HUDEP-2 (cell line): ENCODE results near the gene KCNQ1.

ENCODE experiments used
- DNase-seq, 76 experiments: peaks; one replicate each; lab custom pipeline; 2025; ENCODE audit not compliant: unreplicated experiment in 76 of 76; lab: John Stamatoyannopoulos, UW

KCNQ1 gene

GRCh38 chr11:2410616-2411015 lies 34.2 kb upstream of the KCNQ1 start:
- DNase-seq, result no peak

- no peak for DNase-seq
Measured at GRCh38 chr11:2411446-2412305, 33.1 kb upstream of the KCNQ1 start.

GRCh38 chr11:2412323-2412722 lies 32.5 kb upstream of the KCNQ1 start:
- DNase-seq, result no peak

GRCh38 chr11:2413742-2414579 lies 30.8 kb upstream of the KCNQ1 start:
- no peak for DNase-seq

- DNase-seq, result no peak
Measured at GRCh38 chr11:2414616-2415015, 30.2 kb upstream of the KCNQ1 start.

GRCh38 chr11:2415171-2415570 lies 29.6 kb upstream of the KCNQ1 start:
- DNase-seq, result no peak

GRCh38 chr11:2415601-2416380 lies 29.0 kb upstream of the KCNQ1 start:
- DNase-seq, result no peak

GRCh38 chr11:2416765-2417164 lies 28.0 kb upstream of the KCNQ1 start:
- DNase-seq, result no peak

- no peak for DNase-seq
Measured at GRCh38 chr11:2417856-2418692, 26.7 kb upstream of the KCNQ1 start.

- no peak for DNase-seq
Measured at GRCh38 chr11:2418693-2419360, 26.0 kb upstream of the KCNQ1 start.

GRCh38 chr11:2419638-2420501 lies 24.9 kb upstream of the KCNQ1 start:
- peak in 59 of 76 experiments; percentile 12 to 74 (median 49) for DNase-seq

GRCh38 chr11:2420502-2421225 lies 24.1 kb upstream of the KCNQ1 start:
- DNase-seq, result peak in 50 of 76 experiments; percentile 2 to 69 (median 43)

GRCh38 chr11:2421226-2421994 lies 23.4 kb upstream of the KCNQ1 start:
- DNase-seq, result no peak

- DNase-seq, result no peak
Measured at GRCh38 chr11:2421996-2422395, 22.8 kb upstream of the KCNQ1 start.

- DNase-seq, result no peak
Measured at GRCh38 chr11:2422461-2423156, 22.2 kb upstream of the KCNQ1 start.

- no peak for DNase-seq
Measured at GRCh38 chr11:2423157-2424025, 21.4 kb upstream of the KCNQ1 start.
